SK-N-SH (cell line): ENCODE data around the gene TAF4. TPM values are rescaled to one million over a fixed set of nuclear protein-coding genes. Genes with fewer than 3 reads are reported as not detected.

Source experiments
- CTCF ChIA-PET: fragments of 300-600, 350-600 bp; formaldehyde crosslinking; extraction: SDS; loops from one replicate; lab custom pipeline; 2021; lab: Yijun Ruan, JAX
- POLR2A ChIA-PET: fragments of 350-600 bp; sonication (Branson Sonifier 250); formaldehyde crosslinking; extraction: SDS; loops from one replicate; lab custom pipeline; 2020; ENCODE audit warnings: antibody characterized with exemption, inconsistent platforms; lab: Yijun Ruan, JAX
- DNase-seq: peaks from one replicate; pipeline ENCODE4 v3.0.0; 2012
- H2AFZ ChIP-seq: fragments of 200-600 bp; sonication (generic); 2 replicates; pipeline ENCODE4 v1.8.1; 2016; ENCODE audit warnings: antibody characterized with exemption, mild to moderate bottlenecking, low read depth
- H3F3A ChIP-seq: fragments of 200-600 bp; sonication (generic); replicated peaks from 2 replicates; pipeline ENCODE3; 2016; ENCODE audit warnings: antibody characterized with exemption, mild to moderate bottlenecking; ENCODE audit not compliant: insufficient read depth
- H3K27ac ChIP-seq, 2 experiments: fragments of 200-500 bp in 1 of 2; fragments of 200-600 bp in 1 of 2; sonication (Bioruptor generic) in 1 of 2; sonication (generic), shearing (Covaris generic) in 1 of 2; 2 replicates each; pipeline versions ENCODE4 v1.5.1 to v1.6.1; 2014 to 2016; ENCODE audit warnings: low read depth in 2 of 2, inconsistent platforms in 1 of 2, low read length in 1 of 2, mild to moderate bottlenecking in 1 of 2, mixed read lengths in 1 of 2
- H3K27me3 ChIP-seq: fragments of 200-600 bp; sonication (generic), shearing (Covaris generic); 2 replicates; pipeline ENCODE4 v1.6.1; 2016; ENCODE audit warnings: mixed run types; ENCODE audit not compliant: insufficient read depth
- H3K36me3 ChIP-seq, 2 experiments: fragments of 200-500 bp in 1 of 2; fragments of 200-600 bp in 1 of 2; sonication (Bioruptor generic) in 1 of 2; sonication (generic) in 1 of 2; replicated peaks in 1 of 2; 2 replicates each; pipeline versions ENCODE3 to v1.5.1; 2014 to 2016; ENCODE audit warnings: low read length in 1 of 2, mild to moderate bottlenecking in 1 of 2; ENCODE audit not compliant: insufficient read depth in 2 of 2, control insufficient read depth in 1 of 2
- H3K4me1 ChIP-seq, 2 experiments: fragments of 200-500 bp in 1 of 2; fragments of 200-600 bp in 1 of 2; sonication (Bioruptor generic) in 1 of 2; sonication (generic), shearing (Covaris generic) in 1 of 2; 2 replicates each; pipeline versions ENCODE4 v1.5.1 to v1.6.1; 2014 to 2016; ENCODE audit warnings: low read depth in 1 of 2, low read length in 1 of 2, mixed run types in 1 of 2; ENCODE audit not compliant: insufficient read depth in 2 of 2, control insufficient read depth in 1 of 2
- H3K4me2 ChIP-seq: fragments of 200-600 bp; sonication (generic), shearing (Covaris generic); 2 replicates; pipeline ENCODE4 v1.6.1; 2017; ENCODE audit warnings: mixed run types
- H3K4me3 ChIP-seq, 2 experiments: fragments of 200-500 bp in 1 of 2; fragments of 200-600 bp in 1 of 2; sonication (Bioruptor generic) in 1 of 2; sonication (generic), shearing (Covaris generic) in 1 of 2; 2 replicates each; pipeline versions ENCODE4 v1.5.1 to v1.8.1; 2014 to 2016; ENCODE audit warnings: low read depth in 2 of 2, inconsistent platforms in 1 of 2, low read length in 1 of 2, mild to moderate bottlenecking in 1 of 2, mixed read lengths in 1 of 2, moderate library complexity in 1 of 2
- H3K79me2 ChIP-seq: fragments of 200-600 bp; sonication (generic); 2 replicates; pipeline ENCODE4 v1.8.1; 2017; ENCODE audit warnings: mild to moderate bottlenecking; ENCODE audit not compliant: insufficient read depth
- H3K9ac ChIP-seq: fragments of 200-600 bp; sonication (generic); 2 replicates; pipeline ENCODE4 v1.6.1; 2017; ENCODE audit warnings: mixed run types
- H3K9me2 ChIP-seq: fragments of 200-600 bp; sonication (generic); 2 replicates; pipeline ENCODE4 v1.6.1; 2017; ENCODE audit warnings: mixed run types
- H3K9me3 ChIP-seq: fragments of 200-600 bp; sonication (generic); 2 replicates; pipeline ENCODE4 v1.6.1; 2017; ENCODE audit warnings: mixed run types, mild to moderate bottlenecking, moderate library complexity
- H4K20me1 ChIP-seq: fragments of 200-600 bp; sonication (generic); 2 replicates; pipeline ENCODE4 v1.6.1; 2017; ENCODE audit warnings: mild to moderate bottlenecking, mixed run types; ENCODE audit not compliant: insufficient read depth
- EP300 ChIP-seq, 2 experiments: IDR thresholded peaks; 2 replicates each; pipeline versions ENCODE4 v1.4.0 to v1.6.1; 2012; ENCODE audit warnings: borderline replicate concordance in 1 of 2, low read depth in 1 of 2, low read length in 1 of 2
- FOXM1 ChIP-seq: IDR thresholded peaks from 2 replicates; pipeline ENCODE4 v1.4.0; 2012; ENCODE audit warnings: low read depth, mild to moderate bottlenecking
- GABPA ChIP-seq: IDR thresholded peaks from 2 replicates; pipeline ENCODE4 v1.4.0; 2012; ENCODE audit warnings: low read depth, mild to moderate bottlenecking
- GATA2 ChIP-seq: sonication (generic); formaldehyde crosslinking; IDR thresholded peaks from 2 replicates; pipeline ENCODE4 v1.5.0; 2020; ENCODE audit warnings: mild to moderate bottlenecking, missing genetic modification reagents
- JUND ChIP-seq: IDR thresholded peaks from 2 replicates; pipeline ENCODE4 v1.4.0; 2012
- MEF2A ChIP-seq: IDR thresholded peaks from 2 replicates; pipeline ENCODE4 v1.4.0; 2012; ENCODE audit warnings: low read depth, borderline replicate concordance
- MXI1 ChIP-seq: IDR thresholded peaks from 2 replicates; pipeline ENCODE4 v1.6.1; 2012; ENCODE audit warnings: mild to moderate bottlenecking, low read depth, low read length, improper control_type of control experiment
- NRF1 ChIP-seq: IDR thresholded peaks from 2 replicates; pipeline ENCODE4 v1.6.1; 2012; ENCODE audit warnings: low read depth, mild to moderate bottlenecking, low read length
- POLR2AphosphoS5 ChIP-seq: IDR thresholded peaks from 2 replicates; pipeline ENCODE4 v1.6.1; 2012; ENCODE audit warnings: low read depth, low read length
- RXRA ChIP-seq: IDR thresholded peaks from 2 replicates; pipeline ENCODE4 v1.4.0; 2012; ENCODE audit warnings: low read depth, mild to moderate bottlenecking, borderline replicate concordance
- TAF1 ChIP-seq: IDR thresholded peaks from 2 replicates; pipeline ENCODE4 v1.6.1; 2012; ENCODE audit warnings: low read depth, mild to moderate bottlenecking, low read length, moderate library complexity, borderline replicate concordance
- TEAD4 ChIP-seq: IDR thresholded peaks from 2 replicates; pipeline ENCODE4 v1.4.0; 2012; ENCODE audit warnings: mild to moderate bottlenecking, borderline replicate concordance; ENCODE audit not compliant: insufficient read depth
- YY1 ChIP-seq: IDR thresholded peaks from 2 replicates; pipeline ENCODE4 v1.4.0; 2012; ENCODE audit warnings: low read depth, mild to moderate bottlenecking
- WGBS: methylation state at CpG from one replicate; pipeline ENCODE4 v1.1.6; 2017; ENCODE audit warnings: low lambda C conversion rate; 5-methylcytosine and 5-hydroxymethylcytosine counted together
- polyA plus RNA-seq, 3 experiments: library from polyadenylated mRNA; depleted of rRNA; stranded (reverse); fragments of >200 nt; gene quantifications; 2 replicates each; pipeline ENCODE4 v1.2.3, GENCODE V29; 2012
- TF ChIP-seq, protein P1 (sequence below): IDR thresholded peaks from 2 replicates; pipeline ENCODE4; 2012

The TAF4 gene, protein sequence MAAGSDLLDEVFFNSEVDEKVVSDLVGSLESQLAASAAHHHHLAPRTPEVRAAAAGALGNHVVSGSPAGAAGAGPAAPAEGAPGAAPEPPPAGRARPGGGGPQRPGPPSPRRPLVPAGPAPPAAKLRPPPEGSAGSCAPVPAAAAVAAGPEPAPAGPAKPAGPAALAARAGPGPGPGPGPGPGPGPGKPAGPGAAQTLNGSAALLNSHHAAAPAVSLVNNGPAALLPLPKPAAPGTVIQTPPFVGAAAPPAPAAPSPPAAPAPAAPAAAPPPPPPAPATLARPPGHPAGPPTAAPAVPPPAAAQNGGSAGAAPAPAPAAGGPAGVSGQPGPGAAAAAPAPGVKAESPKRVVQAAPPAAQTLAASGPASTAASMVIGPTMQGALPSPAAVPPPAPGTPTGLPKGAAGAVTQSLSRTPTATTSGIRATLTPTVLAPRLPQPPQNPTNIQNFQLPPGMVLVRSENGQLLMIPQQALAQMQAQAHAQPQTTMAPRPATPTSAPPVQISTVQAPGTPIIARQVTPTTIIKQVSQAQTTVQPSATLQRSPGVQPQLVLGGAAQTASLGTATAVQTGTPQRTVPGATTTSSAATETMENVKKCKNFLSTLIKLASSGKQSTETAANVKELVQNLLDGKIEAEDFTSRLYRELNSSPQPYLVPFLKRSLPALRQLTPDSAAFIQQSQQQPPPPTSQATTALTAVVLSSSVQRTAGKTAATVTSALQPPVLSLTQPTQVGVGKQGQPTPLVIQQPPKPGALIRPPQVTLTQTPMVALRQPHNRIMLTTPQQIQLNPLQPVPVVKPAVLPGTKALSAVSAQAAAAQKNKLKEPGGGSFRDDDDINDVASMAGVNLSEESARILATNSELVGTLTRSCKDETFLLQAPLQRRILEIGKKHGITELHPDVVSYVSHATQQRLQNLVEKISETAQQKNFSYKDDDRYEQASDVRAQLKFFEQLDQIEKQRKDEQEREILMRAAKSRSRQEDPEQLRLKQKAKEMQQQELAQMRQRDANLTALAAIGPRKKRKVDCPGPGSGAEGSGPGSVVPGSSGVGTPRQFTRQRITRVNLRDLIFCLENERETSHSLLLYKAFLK
- polyA plus RNA-seq (2012; rRNA removed): 2.9 and 4.8 TPM in 2 replicates
- polyA plus RNA-seq (2012; cell fraction: cytosol; rRNA removed): 6.3 and 6.6 TPM in 2 replicates
- polyA plus RNA-seq (2012; cell fraction: nucleus; rRNA removed): 17.4 and 27.1 TPM in 2 replicates

DNA sequence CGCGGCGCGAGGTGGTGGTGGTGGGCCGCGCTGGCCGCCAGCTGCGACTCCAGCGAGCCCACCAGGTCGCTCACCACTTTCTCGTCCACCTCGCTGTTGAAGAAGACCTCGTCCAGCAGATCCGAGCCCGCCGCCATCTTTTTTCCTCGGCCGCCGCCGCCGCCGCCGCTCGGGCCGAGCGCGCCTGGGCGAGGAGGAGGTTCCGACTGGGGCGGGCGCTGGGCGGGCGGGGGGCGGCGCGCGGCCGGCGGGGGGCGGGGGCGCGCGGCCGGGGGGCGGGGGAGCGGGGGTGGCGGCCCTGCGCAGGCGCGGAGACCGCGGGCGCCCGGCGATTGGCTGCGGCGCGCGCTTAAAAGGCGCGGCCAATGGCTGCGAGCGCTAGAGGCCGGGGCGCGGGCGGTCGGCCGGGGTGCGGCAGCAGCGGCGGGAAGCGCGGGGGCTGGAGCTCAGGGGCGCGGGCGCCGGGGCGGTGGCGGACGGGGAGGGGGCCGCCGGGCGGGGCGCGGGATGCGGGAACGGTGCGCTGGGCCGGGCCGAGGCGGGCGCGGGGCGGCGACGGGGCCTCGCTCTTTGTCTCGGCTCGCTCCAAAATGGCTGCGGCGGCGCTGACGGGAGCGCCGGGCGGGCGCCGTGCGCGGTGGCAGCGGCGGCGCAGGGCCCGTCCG, at the start of gene TAF4:
Gene TAF4, minus strand, starts transcription at position 208 of the 665 bp plus-strand sequence. Its CDS starts 71 bp downstream, at position 137.
- H3K36me3 ChIP-seq: peaks cover 0 to 3% of the 10 kb centered on the region in 2 experiments
- no peaks in the 10 kb centered on the region for H3K27me3 ChIP-seq
- peaks cover 20 to 30% of the 10 kb centered on the region in 2 experiments; a peak in 3 of 4 replicates for H3K4me1 ChIP-seq
- H3F3A ChIP-seq: peaks cover 6% of the 10 kb centered on the region
- peaks cover 37% of the 10 kb centered on the region for H4K20me1 ChIP-seq
- peak within 1 kb of the TSS; percentile 58 to 88; a peak in 3 of 4 replicates for H3K27ac ChIP-seq
- H3K9me2 ChIP-seq: no peaks in the 10 kb centered on the region
- TF ChIP-seq GATA2 (no peak), FOXM1 (no peak), TAF1 (peak; percentile 71), MEF2A (no peak), MXI1 (no peak), POLR2AphosphoS5 (peak; percentile 79), NRF1 (peak; percentile 68), YY1 (peak; percentile 87), EP300 (IDR thresholded peaks at IDR 0.05; ENCODE audit: borderline replicate concordance in 1 of 2, low read depth in 1 of 2, low read length in 1 of 2) (peak in 1 of 2 experiments; percentile 15; a peak in 1 of 4 replicates)
- TF ChIP-seq, protein P1, sequence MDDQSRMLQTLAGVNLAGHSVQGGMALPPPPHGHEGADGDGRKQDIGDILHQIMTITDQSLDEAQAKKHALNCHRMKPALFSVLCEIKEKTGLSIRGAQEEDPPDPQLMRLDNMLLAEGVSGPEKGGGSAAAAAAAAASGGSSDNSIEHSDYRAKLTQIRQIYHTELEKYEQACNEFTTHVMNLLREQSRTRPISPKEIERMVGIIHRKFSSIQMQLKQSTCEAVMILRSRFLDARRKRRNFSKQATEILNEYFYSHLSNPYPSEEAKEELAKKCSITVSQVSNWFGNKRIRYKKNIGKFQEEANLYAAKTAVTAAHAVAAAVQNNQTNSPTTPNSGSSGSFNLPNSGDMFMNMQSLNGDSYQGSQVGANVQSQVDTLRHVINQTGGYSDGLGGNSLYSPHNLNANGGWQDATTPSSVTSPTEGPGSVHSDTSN: 0 out of 2 replicates have a peak, but pooled peaks have one; percentile 24
- no peaks in the 10 kb centered on the region for H3K9me3 ChIP-seq
- peak within 1 kb of the TSS; percentile 78; the same call in 1 of the 2 replicates for H3K9ac ChIP-seq
- POLR2A ChIA-PET: interaction anchor here (1.1 to 2.8 kb wide), 7 partner anchors 24 to 185 kb away, joined by 3 to 41 read pairs (median 8); partner anchors contain the start of genes LSM14B, PSMA7 and SS18L1
- H3K4me3 ChIP-seq: peak within 1 kb of the TSS; percentile 70 to 77
- H3K4me2 ChIP-seq: peak within 1 kb of the TSS; percentile 94
- WGBS: 0% methylated on average over 5 of the region's 116 CpGs
- peaks cover 36% of the 10 kb centered on the region for H3K79me2 ChIP-seq
- H2AFZ ChIP-seq: peak within 1 kb of the TSS; percentile 98
- CTCF ChIA-PET: interaction anchor here (0.7 to 2.0 kb wide), 8 partner anchors 15 to 78 kb away, joined by 3 to 17 read pairs (median 4); no protein-coding TSS in a partner anchor
- peak; percentile 100 for DNase-seq

DNA sequence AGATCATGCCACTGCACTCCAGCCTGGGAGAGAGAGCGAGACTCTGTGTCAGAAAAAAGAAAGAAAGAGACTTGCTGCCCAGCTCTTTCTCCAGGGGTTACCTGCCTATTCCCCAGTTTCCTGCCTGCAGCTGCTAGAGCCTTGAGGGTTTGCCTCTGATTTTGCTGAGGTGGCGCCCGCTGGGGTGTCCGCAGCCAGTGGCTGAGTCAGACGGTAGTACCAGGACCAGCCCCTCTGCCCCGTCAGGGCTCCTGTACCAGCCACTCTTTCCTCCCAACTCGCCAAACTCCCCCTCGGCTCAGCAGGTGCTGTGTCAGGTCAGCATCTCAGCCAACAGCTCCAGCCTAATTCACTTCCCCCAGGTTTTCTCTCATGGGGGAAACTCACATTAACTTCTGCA, 49.2 kb upstream of the TAF4 start:
- Histone ChIP-seq H3K4me2 (no peak overlapping the region), H3K9ac (no peak overlapping the region), H3K9me3 (no peaks in the 10 kb centered on the region), H3K36me3 (no peaks in the 10 kb centered on the region), H3K27ac (no peak overlapping the region), H3K4me1 (peaks cover 0 to 23% of the 10 kb centered on the region in 2 experiments; a peak in 1 of 4 replicates), H3K4me3 (no peak overlapping the region), H3K9me2 (no peaks in the 10 kb centered on the region), H3F3A (no peaks in the 10 kb centered on the region), H3K27me3 (no peaks in the 10 kb centered on the region), H2AFZ (no peak overlapping the region), H3K79me2 (no peaks in the 10 kb centered on the region), H4K20me1 (no peaks in the 10 kb centered on the region)
- ChIA-PET CTCF (interaction anchor here (0.7 kb wide), 1 partner anchor 105 kb away, joined by 3 read pairs; no protein-coding TSS in a partner anchor), POLR2A (interaction anchor here (1.3 kb wide), 1 partner anchor 48 kb away, joined by 4 read pairs; no protein-coding TSS in a partner anchor)
- no peak for DNase-seq
- 80% methylated on average over 5 of the region's 8 CpGs for WGBS
- TF ChIP-seq GABPA (no peak), TEAD4 (no peak), JUND (no peak), RXRA (no peak), MXI1 (no peak)
- TF ChIP-seq, all 33 proteins: peak for 0
